ENCODE results near the gene NCBP2L. TPM values are rescaled to one million over a fixed set of nuclear protein-coding genes. Genes with fewer than 3 reads are reported as not detected.

The NCBP2L gene
- total RNA-seq, 2 experiments from 2014 or later = not detected

DNA sequence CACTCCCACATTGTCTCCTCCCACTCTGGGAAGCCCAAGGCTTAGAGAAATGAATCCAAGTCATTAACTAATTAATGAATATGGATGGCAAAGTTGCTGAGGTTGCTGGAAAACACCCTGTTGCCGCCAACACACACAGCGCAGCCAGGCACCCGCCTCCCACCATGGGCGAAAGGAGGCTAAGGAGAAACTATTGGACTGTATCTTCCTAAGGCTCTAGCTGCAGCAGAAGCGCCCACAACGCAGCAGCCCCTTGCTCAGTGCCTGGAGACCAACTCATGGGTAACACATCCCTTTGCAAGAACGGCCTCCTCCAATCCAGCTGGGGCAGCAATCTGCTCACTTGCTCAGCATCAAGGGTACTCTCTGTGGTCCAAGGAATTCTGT, 36.1 kb upstream of the NCBP2L start:
- DNase-seq (no peak), ATAC-seq (peak; percentile 5)
- Mint-ChIP-seq H3K4me3 (peak overlapping the region; percentile 68), H3K27ac (peak overlapping the region; percentile 98), H3K4me1 (peaks cover 14% of the 10 kb centered on the region), H3K9me3 (ENCODE audit: low read depth) (no peaks in the 10 kb centered on the region), H3K27me3 (no peaks in the 10 kb centered on the region), H3K36me3 (no peaks in the 10 kb centered on the region)
- CTCF ChIA-PET = interaction anchor here (0.7 to 1.6 kb wide), 6 partner anchors 23 to 607 kb away, joined by 3 to 14 read pairs (median 4); partner anchors contain the start of genes NCBP2L and PRPS1

DNA sequence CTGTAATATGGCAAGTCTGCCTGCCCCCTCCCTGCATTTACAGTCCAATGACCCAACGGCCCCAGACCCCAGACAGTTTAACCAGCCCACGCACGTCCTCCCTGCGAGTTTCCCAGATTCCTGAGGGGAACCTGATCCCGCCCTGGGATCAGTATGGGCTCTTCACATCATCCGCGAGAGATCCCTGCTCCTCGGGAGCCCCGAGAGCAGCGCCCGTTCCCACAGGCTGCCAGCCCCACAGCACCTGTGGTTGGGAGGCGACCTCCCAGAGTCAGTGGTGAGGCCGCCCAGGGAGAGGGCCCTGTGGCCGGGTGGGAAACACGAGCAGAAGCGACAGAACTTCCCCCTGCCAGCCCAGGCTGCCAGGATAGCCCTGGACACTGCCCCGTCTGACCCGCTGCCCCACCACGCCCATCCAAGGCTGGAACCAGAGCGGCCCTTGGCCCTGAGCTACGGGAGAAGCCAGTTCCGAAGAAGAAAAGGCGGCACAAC, 34.8 kb upstream of the NCBP2L start:
- ATAC-seq (no peak), DNase-seq (no peak)
- Mint-ChIP-seq H3K27ac (peak overlapping the region; percentile 98), H3K36me3 (no peaks in the 10 kb centered on the region), H3K4me1 (peaks cover 14% of the 10 kb centered on the region), H3K4me3 (peak overlapping the region; percentile 68), H3K27me3 (no peaks in the 10 kb centered on the region), H3K9me3 (ENCODE audit: low read depth) (no peaks in the 10 kb centered on the region)
- CTCF ChIA-PET = interaction anchor here (1.6 to 2.0 kb wide), 4 partner anchors 25 to 70 kb away, joined by 4 to 14 read pairs (median 10); partner anchors contain the start of gene NCBP2L

DNA sequence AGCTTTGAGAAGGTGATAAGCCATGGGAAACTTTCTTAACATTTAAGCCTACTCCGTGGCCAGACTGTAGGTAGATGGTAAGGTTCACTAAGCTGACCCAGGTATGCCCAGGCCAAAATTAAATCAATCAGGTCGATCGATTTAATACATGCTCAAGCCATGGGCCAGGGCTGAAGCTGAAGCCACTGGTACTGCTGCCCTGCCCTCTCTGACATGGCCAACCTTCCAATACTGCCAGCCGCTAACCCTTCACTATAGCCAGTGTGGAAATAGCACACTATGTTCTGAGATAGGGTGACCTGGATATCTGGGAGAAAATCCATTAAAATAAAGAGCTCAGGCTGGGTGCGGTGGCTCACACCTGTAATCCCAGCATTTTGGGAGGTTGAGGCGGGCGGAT, 33.5 kb upstream of the NCBP2L start:
- Mint-ChIP-seq H3K9me3 (ENCODE audit: low read depth) (no peaks in the 10 kb centered on the region), H3K4me3 (no peak overlapping the region), H3K4me1 (peaks cover 14% of the 10 kb centered on the region), H3K27me3 (no peaks in the 10 kb centered on the region), H3K36me3 (no peaks in the 10 kb centered on the region), H3K27ac (no peak overlapping the region)
- CTCF ChIA-PET = interaction anchor here (2.0 to 2.7 kb wide), 2 partner anchors 32 to 71 kb away, joined by 12 to 14 read pairs; partner anchors contain the start of genes NCBP2L and TSC22D3
- DNase-seq (no peak), ATAC-seq (no peak)

DNA sequence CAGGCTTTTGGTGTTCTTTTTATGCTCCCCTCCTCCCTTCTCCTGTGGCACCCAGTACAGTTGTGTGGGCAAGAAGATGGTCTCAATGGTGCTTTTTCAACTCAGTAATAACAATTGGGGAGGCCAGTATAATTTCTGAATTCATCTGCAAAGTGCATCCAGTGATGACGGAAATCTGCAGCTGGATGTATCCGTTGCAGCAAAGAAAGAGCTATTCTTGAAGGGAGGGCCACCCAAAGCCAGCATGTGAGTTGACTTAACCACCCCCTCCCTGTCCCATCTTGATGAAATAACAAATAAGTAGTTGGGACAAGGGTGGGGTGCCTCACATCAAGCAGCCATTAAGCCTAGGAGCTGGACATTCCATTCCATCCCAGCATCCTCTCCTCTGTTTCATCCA, 32.7 kb upstream of the NCBP2L start:
- H3K36me3 Mint-ChIP-seq = no peaks in the 10 kb centered on the region
- no peaks in the 10 kb centered on the region for H3K27me3 Mint-ChIP-seq
- peaks cover 14% of the 10 kb centered on the region for H3K4me1 Mint-ChIP-seq
- CTCF ChIA-PET = interaction anchor here (2.0 to 2.7 kb wide), 2 partner anchors 31 to 72 kb away, joined by 12 to 14 read pairs; partner anchors contain the start of genes NCBP2L and TSC22D3
- H3K27ac Mint-ChIP-seq = no peak overlapping the region
- H3K9me3 Mint-ChIP-seq (ENCODE audit: low read depth) = no peaks in the 10 kb centered on the region
- DNase-seq = no peak
- H3K4me3 Mint-ChIP-seq = no peak overlapping the region
- ATAC-seq = no peak

DNA sequence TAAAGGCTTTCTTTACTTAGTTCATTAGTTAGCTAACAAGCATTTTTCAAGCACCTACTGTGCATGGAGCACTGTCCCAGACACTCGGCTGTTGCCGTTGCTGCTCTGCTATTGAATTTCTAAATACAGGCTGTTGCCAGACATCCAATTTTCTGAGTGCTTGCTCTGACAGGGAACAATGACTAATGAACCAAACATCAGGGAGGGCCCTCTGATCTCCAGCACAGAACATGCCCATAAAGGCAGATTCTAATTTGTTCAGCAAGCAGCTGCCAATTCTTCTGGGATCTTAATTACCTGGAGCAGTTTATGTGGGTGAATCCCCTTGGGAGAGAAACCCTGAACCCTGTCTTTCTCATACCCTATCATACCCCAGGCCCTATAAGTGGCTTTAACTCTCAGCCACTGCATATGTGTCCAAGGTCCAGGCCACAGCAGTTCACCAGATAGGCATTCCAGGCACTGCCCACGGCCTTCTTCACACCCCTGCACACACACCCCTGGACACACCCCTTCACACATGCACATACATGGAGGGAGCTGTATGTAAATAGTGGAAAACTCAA, 29.9 kb upstream of the NCBP2L start:
- peaks cover under 1% of the 10 kb centered on the region for H3K4me1 Mint-ChIP-seq
- H3K9me3 Mint-ChIP-seq (ENCODE audit: low read depth) = no peaks in the 10 kb centered on the region
- DNase-seq (no peak), ATAC-seq (no peak)
- H3K27ac Mint-ChIP-seq = no peak overlapping the region
- no peaks in the 10 kb centered on the region for H3K36me3 Mint-ChIP-seq
- no peak overlapping the region for H3K4me3 Mint-ChIP-seq
- CTCF ChIA-PET = interaction anchor here (1.2 kb wide), 1 partner anchor 28 kb away, joined by 4 read pairs; the partner anchor contains the start of gene TSC22D3
- H3K27me3 Mint-ChIP-seq = no peaks in the 10 kb centered on the region

DNA sequence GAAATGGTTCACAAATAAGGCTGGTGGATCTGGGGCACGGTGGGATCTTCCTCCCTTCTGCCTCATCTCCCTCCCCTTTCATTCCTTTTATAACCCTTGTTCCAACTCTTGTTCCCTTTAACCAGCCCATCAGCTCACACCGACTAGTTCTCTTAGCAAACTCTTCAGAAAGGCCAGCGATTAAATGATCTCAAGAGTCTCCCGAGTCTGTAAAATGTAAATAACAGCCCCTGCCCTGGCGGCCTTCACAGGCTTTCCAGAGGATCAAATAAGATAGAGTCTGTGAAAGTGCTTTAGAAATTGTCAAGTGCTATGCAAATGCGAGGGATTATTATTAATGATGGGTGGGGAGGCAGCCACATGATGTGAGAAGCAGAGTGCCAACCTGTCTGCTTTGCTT, 29.0 kb upstream of the NCBP2L start:
- CTCF ChIA-PET = no interaction called here
- H3K27ac Mint-ChIP-seq = no peak overlapping the region
- no peak for DNase-seq

DNA sequence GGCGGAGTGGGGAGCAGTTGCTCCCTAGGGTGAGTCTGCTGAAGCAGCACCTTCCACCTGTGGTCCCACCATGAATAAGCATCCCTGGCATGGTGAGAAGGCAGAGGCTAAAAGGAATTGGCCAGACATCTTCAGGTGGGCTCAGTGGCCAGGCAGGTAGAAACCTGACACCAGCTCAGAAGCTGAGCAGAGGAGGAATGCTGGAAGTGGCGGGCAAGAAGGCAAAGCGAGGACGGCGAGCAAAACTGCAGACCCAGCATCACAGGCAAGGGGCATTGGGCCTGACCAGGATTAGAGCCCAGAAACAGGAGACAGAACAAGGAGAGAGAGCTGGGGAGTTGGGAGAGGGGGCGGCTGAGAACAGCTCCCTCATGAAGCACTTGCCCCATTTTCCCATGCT, 27.3 kb upstream of the NCBP2L start:
- no peak for ATAC-seq
- Mint-ChIP-seq H3K27ac (no peak overlapping the region), H3K4me1 (peaks cover 1% of the 10 kb centered on the region), H3K36me3 (no peaks in the 10 kb centered on the region), H3K27me3 (no peaks in the 10 kb centered on the region), H3K4me3 (no peak overlapping the region), H3K9me3 (ENCODE audit: low read depth) (no peaks in the 10 kb centered on the region)
- CTCF ChIA-PET = interaction anchor here (0.8 to 1.4 kb wide), 2 partner anchors 24 to 33 kb away, joined by 3 read pairs; no protein-coding TSS in a partner anchor
- no peak for DNase-seq

More for the DNA sequence above, 29.0 kb upstream of the NCBP2L start:
- H3K4me1 Mint-ChIP-seq = no peaks in the 10 kb centered on the region
- H3K27me3 Mint-ChIP-seq = no peaks in the 10 kb centered on the region
- H3K36me3 Mint-ChIP-seq = no peaks in the 10 kb centered on the region
- ATAC-seq = no peak
- H3K4me3 Mint-ChIP-seq = no peak overlapping the region
- H3K9me3 Mint-ChIP-seq (ENCODE audit: low read depth) = no peaks in the 10 kb centered on the region

DNA sequence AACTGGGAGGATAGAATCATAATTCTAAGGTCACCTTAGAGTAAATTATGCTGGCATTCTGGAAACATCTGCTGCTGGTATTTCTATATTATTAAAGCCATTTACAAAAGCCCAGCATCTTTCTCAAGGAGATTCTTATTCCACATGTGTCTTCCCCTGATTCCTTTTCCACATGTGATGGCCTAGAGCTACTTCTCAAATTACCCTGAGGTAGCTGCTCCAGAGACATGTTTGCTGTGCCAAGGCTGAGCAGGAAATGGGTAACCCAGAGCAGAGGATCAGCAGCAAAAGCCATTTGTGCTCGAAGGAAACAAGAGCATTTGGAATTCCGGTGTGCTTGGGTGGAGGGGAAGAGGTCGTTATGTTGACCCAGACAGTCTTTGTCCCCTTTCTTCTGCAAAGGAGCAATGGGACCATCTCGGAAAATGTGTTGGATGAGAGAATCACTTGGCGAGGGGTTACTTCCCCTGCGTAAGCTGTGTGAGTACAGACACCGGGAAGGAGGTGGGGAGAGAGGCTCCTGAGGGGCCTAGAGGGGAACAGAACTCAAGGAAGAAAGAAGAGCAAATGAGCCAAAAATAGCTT, 26.6 kb upstream of the NCBP2L start:
- peaks cover 7% of the 10 kb centered on the region for H3K4me1 Mint-ChIP-seq
- no peaks in the 10 kb centered on the region for H3K9me3 Mint-ChIP-seq (ENCODE audit: low read depth)
- H3K4me3 Mint-ChIP-seq = no peak overlapping the region
- H3K36me3 Mint-ChIP-seq = no peaks in the 10 kb centered on the region
- no peak for DNase-seq
- CTCF ChIA-PET = interaction anchor here (0.8 to 1.4 kb wide), 2 partner anchors 24 to 33 kb away, joined by 3 read pairs; no protein-coding TSS in a partner anchor
- ATAC-seq = no peak
- H3K27ac Mint-ChIP-seq = no peak overlapping the region
- H3K27me3 Mint-ChIP-seq = no peaks in the 10 kb centered on the region

DNA sequence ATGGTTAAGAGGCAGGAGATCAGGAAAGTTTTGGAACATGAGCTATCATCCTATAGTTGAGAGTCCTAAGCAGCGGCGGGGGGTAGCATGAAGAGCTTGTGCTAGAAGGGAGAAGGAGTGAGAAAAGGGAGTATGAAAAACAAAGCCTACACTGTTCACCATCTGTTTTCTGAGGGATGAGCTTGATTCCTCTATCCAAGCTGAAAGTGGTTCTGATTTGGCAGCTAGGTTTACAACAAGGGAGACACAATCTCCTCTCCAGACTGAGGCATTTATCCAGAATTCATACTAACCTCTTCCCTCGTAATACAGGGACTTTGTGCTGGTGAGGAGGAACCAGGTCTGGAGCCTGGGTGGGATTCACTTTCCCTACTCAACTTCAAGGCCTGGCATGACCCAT, 25.5 kb upstream of the NCBP2L start:
- CTCF ChIA-PET = no interaction called here
- H3K4me3 Mint-ChIP-seq = no peak overlapping the region
- no peaks in the 10 kb centered on the region for H3K27me3 Mint-ChIP-seq
- peaks cover 7% of the 10 kb centered on the region for H3K4me1 Mint-ChIP-seq
- H3K36me3 Mint-ChIP-seq = no peaks in the 10 kb centered on the region
- no peaks in the 10 kb centered on the region for H3K9me3 Mint-ChIP-seq (ENCODE audit: low read depth)
- ATAC-seq (no peak), DNase-seq (no peak)
- no peak overlapping the region for H3K27ac Mint-ChIP-seq

DNA sequence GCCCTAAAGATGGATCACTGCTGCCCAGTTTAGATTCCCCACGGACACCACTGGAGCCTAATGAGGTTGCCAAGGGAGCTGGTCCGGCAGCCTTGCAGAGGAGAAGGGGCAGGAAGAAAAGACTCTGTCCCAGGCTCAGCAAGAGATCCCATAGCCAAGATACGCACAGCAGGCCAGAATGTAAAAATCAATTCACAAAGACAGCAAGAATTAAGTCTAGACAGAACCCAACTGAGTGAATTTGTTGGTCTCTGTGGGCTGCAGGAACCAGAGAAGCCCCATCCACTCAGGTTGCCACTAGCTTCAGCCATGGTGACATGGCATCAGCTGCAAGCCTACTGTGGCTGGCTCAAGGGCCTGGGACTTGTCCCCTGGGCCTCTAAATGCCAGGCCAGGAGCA, 24.8 kb upstream of the NCBP2L start:
- H3K4me1 Mint-ChIP-seq = peaks cover 7% of the 10 kb centered on the region
- no peaks in the 10 kb centered on the region for H3K27me3 Mint-ChIP-seq
- no peak overlapping the region for H3K4me3 Mint-ChIP-seq
- H3K36me3 Mint-ChIP-seq = no peaks in the 10 kb centered on the region
- no peaks in the 10 kb centered on the region for H3K9me3 Mint-ChIP-seq (ENCODE audit: low read depth)
- CTCF ChIA-PET = no interaction called here
- ATAC-seq (no peak), DNase-seq (no peak)
- no peak overlapping the region for H3K27ac Mint-ChIP-seq

DNA sequence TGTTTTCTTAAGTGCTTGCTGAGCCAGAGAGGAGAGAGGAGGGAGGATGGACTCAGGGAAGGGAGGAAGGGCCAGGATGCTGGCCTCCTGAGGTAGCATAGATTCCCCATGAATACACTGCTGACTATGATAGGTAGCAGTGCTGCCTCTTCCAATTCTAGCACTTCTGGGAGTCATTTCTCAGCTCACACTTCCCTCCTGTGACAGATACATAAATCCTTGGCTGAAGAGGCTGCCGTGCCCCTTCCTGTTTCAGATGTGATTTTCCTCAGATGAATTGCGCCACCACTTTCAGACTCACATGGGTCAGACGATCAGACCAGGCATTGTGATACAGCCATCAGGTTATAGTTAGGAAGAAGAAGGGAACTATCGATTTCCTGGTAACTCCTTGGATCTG, 24.3 kb upstream of the NCBP2L start:
- H3K9me3 Mint-ChIP-seq (ENCODE audit: low read depth) = no peaks in the 10 kb centered on the region
- H3K27me3 Mint-ChIP-seq = no peaks in the 10 kb centered on the region
- H3K4me3 Mint-ChIP-seq = no peak overlapping the region
- H3K27ac Mint-ChIP-seq = no peak overlapping the region
- no peak for DNase-seq
- CTCF ChIA-PET = interaction anchor here (2.1 kb wide), 1 partner anchor 36 kb away, joined by 5 read pairs; no protein-coding TSS in a partner anchor
- H3K36me3 Mint-ChIP-seq = no peaks in the 10 kb centered on the region
- H3K4me1 Mint-ChIP-seq = peaks cover 7% of the 10 kb centered on the region
- ATAC-seq = no peak

DNA sequence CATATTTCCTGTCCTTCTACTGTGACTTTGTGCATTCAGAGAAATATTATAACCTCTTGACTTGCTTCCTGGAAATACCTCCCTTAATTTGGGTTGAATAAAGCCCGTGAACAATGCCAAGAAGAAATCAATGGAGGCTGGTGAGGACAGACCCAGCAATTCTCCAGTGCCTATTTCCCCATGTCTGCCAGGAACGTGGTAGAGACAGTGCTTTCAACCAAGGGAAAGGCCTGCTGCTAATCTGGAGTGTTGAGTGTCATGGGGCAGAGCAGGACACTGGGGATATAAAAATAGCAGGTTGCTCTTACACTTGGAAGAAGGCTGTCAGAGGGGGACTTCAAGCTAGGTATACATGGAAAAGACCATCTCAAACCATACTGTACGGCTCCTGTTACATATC, 21.8 kb upstream of the NCBP2L start:
- H3K4me1 Mint-ChIP-seq = peaks cover 7% of the 10 kb centered on the region
- CTCF ChIA-PET = interaction anchor here (1.0 kb wide), 1 partner anchor 83 kb away, joined by 4 read pairs; no protein-coding TSS in a partner anchor
- ATAC-seq (no peak), DNase-seq (no peak)
- no peak overlapping the region for H3K27ac Mint-ChIP-seq
- H3K9me3 Mint-ChIP-seq (ENCODE audit: low read depth) = no peaks in the 10 kb centered on the region
- no peaks in the 10 kb centered on the region for H3K27me3 Mint-ChIP-seq
- no peaks in the 10 kb centered on the region for H3K36me3 Mint-ChIP-seq
- H3K4me3 Mint-ChIP-seq = no peak overlapping the region

DNA sequence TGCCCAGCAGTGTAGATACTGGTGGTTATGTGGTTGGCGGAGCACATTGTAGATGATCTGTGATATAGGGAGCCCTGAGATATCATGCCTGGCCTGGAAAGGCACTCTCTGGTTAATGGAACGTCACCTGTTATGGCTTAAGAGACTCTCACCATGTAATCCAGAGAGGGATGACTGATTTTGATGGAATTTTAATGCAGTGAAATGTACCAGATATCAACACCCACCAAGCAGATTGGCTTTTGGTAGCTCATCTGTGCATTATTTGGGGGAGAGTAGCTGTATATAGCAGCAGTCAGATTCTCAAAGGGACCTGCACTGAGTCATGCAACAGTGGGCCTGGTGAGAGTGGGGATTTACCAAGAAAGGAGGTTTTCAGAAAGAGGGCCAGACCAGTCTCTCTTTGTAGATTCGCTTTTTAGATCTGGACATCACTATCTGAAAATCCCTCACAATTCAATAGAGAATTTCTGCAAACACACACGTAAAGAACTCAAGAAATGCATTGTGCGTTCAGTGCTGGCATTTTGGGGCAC, 19.2 kb upstream of the NCBP2L start:
- ATAC-seq (no peak), DNase-seq (no peak)
- Mint-ChIP-seq H3K4me1 (peaks cover 7% of the 10 kb centered on the region), H3K9me3 (ENCODE audit: low read depth) (no peaks in the 10 kb centered on the region), H3K27ac (no peak overlapping the region), H3K36me3 (no peaks in the 10 kb centered on the region), H3K27me3 (no peaks in the 10 kb centered on the region), H3K4me3 (no peak overlapping the region)
- CTCF ChIA-PET = no interaction called here

Measured in activated CD8-positive, alpha-beta memory T cell treated with anti-CD3 and anti-CD28 coated beads, Interleukin-2, amount 10 ng/mL, durations not matched to agents 7 days and 5 days (primary cell).